IMR-90 (cell line): Measurements from ENCODE around the gene CRYGN. TPM values are rescaled to one million over a fixed set of nuclear protein-coding genes. Genes with fewer than 3 reads are reported as not detected.

Experiments
- ATAC-seq: fragments of 200-7000 bp; cut with Tn5 transposase; 2 replicates; pipeline ENCODE4 v1.9.1; 2020; ENCODE audit warnings: low read depth, mild to moderate bottlenecking, moderate library complexity
- BruUV-seq: library from RNA; stranded (reverse); fragments of 400-500 nt; replicated peaks from 2 replicates; lab custom pipeline; 2021; lab: Mats Ljungman, UMichigan
- CTCF ChIA-PET: fragments of 300-600 bp; formaldehyde crosslinking; extraction: SDS; loops from one replicate; lab custom pipeline; 2021; ENCODE audit warnings: antibody characterized with exemption; lab: Yijun Ruan, JAX
- POLR2A ChIA-PET: fragments of 300-600 bp; sonication (Branson Sonifier 250); formaldehyde crosslinking; loops from one replicate; lab custom pipeline; 2022; ENCODE audit warnings: antibody characterized with exemption; ENCODE audit not compliant: unreplicated experiment; lab: Charles Lee
- DNase-seq: peaks from one replicate; pipeline ENCODE4 v3.0.0; 2013
- H2AFZ ChIP-seq: replicated peaks from 2 replicates; pipeline ENCODE3; 2013; ENCODE audit warnings: low read length, mild to moderate bottlenecking; ENCODE audit not compliant: poor library complexity
- H2AK5ac ChIP-seq: 2 replicates; pipeline ENCODE4 v1.6.1; 2013; ENCODE audit warnings: low read depth, low read length, inconsistent platforms
- H2AK9ac ChIP-seq: replicated peaks from 2 replicates; pipeline ENCODE3; 2013; ENCODE audit warnings: mild to moderate bottlenecking, low read depth, low read length, moderate library complexity; ENCODE audit not compliant: poor library complexity
- H2BK120ac ChIP-seq: 2 replicates; pipeline ENCODE4 v1.6.1; 2013; ENCODE audit warnings: low read depth, low read length, inconsistent platforms
- H2BK15ac ChIP-seq: 3 replicates; pipeline ENCODE4 v1.6.1; 2013; ENCODE audit warnings: low read depth, low read length, inconsistent platforms
- H2BK20ac ChIP-seq: 2 replicates; pipeline ENCODE4 v1.6.1; 2013; ENCODE audit warnings: low read depth, mild to moderate bottlenecking, inconsistent platforms, low read length, moderate library complexity
- H2BK5ac ChIP-seq: 2 replicates; pipeline ENCODE4 v1.6.1; 2013; ENCODE audit warnings: mild to moderate bottlenecking, low read depth, low read length, inconsistent platforms; ENCODE audit not compliant: poor library complexity, severe bottlenecking
- H3K14ac ChIP-seq: replicated peaks from 2 replicates; pipeline ENCODE4 v1.6.1; 2013; ENCODE audit warnings: low read depth, low read length, inconsistent platforms
- H3K18ac ChIP-seq: 2 replicates; pipeline ENCODE4 v1.6.1; 2013; ENCODE audit warnings: low read depth, low read length, control low read depth
- H3K23ac ChIP-seq: 2 replicates; pipeline ENCODE4 v1.6.1; 2013; ENCODE audit warnings: low read depth, low read length, inconsistent platforms
- H3K27ac ChIP-seq: 2 replicates; pipeline ENCODE4 v1.5.1; 2013; ENCODE audit warnings: mild to moderate bottlenecking, control low read depth, low read length; ENCODE audit not compliant: insufficient read depth
- H3K27me3 ChIP-seq: 2 replicates; pipeline ENCODE4 v1.6.1; 2013; ENCODE audit warnings: low read length; ENCODE audit not compliant: control insufficient read depth, insufficient read depth
- H3K36me3 ChIP-seq: 2 replicates; pipeline ENCODE4 v1.6.1; 2013; ENCODE audit warnings: low read length, mixed read lengths; ENCODE audit not compliant: control insufficient read depth, insufficient read depth
- H3K4ac ChIP-seq: 2 replicates; pipeline ENCODE4 v1.6.1; 2013; ENCODE audit warnings: low read depth, low read length, inconsistent platforms
- H3K4me1 ChIP-seq: 2 replicates; pipeline ENCODE4 v1.6.1; 2013; ENCODE audit warnings: low read length, mixed read lengths; ENCODE audit not compliant: control insufficient read depth, insufficient read depth
- H3K4me2 ChIP-seq: 2 replicates; pipeline ENCODE4 v1.6.1; 2013; ENCODE audit warnings: low read depth, mild to moderate bottlenecking, control low read depth, low read length, moderate library complexity
- H3K4me3 ChIP-seq: 2 replicates; pipeline ENCODE4 v1.5.1; 2013; ENCODE audit warnings: low read depth, mild to moderate bottlenecking, control low read depth, low read length, moderate library complexity; ENCODE audit not compliant: insufficient read depth
- H3K56ac ChIP-seq: 2 replicates; pipeline ENCODE4 v1.6.1; 2013; ENCODE audit warnings: low read length, inconsistent platforms; ENCODE audit not compliant: insufficient read depth; ENCODE audit errors: extremely low read depth
- H3K79me1 ChIP-seq, 2 experiments: 2 replicates each; pipeline ENCODE4 v1.6.1; 2013; ENCODE audit warnings: low read length in 2 of 2, inconsistent platforms in 1 of 2, low read depth in 1 of 2
- H3K9ac ChIP-seq: 2 replicates; pipeline ENCODE4 v1.6.1; 2013; ENCODE audit warnings: low read depth, low read length, control low read depth
- H3K9me1 ChIP-seq: 2 replicates; pipeline ENCODE4 v1.6.1; 2013; ENCODE audit warnings: low read length, inconsistent platforms; ENCODE audit not compliant: insufficient read depth
- H3K9me3 ChIP-seq: 2 replicates; pipeline ENCODE4 v1.6.1; 2013; ENCODE audit warnings: low read length; ENCODE audit not compliant: control insufficient read depth, insufficient read depth
- H4K20me1 ChIP-seq: 2 replicates; pipeline ENCODE4 v1.6.1; 2013; ENCODE audit warnings: low read length, inconsistent platforms; ENCODE audit not compliant: insufficient read depth
- H4K5ac ChIP-seq: 2 replicates; pipeline ENCODE4 v1.6.1; 2013; ENCODE audit warnings: mild to moderate bottlenecking, low read depth, low read length, control low read depth
- H4K8ac ChIP-seq, 2 experiments: 2 replicates each; pipeline ENCODE4 v1.6.1; 2013; ENCODE audit warnings: low read depth in 2 of 2, low read length in 2 of 2, control low read depth in 1 of 2, inconsistent platforms in 1 of 2
- H4K91ac ChIP-seq: 2 replicates; pipeline ENCODE4 v1.6.1; 2013; ENCODE audit warnings: low read depth, low read length, inconsistent platforms; ENCODE audit not compliant: insufficient read depth
- BHLHE40 ChIP-seq: fragments of 150-350 bp; IDR thresholded peaks from 2 replicates; pipeline ENCODE4 v1.6.1; 2016; ENCODE audit warnings: mild to moderate bottlenecking, low read depth, low read length
- CEBPB ChIP-seq: IDR thresholded peaks from 2 replicates; pipeline ENCODE4 v1.6.1; 2012; ENCODE audit warnings: low read depth, low read length, improper control_type of control experiment
- CHD1 ChIP-seq: IDR thresholded peaks from 2 replicates; pipeline ENCODE4 v1.6.1; 2012; ENCODE audit warnings: low read depth, low read length, improper control_type of control experiment
- CTCF ChIP-seq: conservative IDR thresholded peaks from 2 replicates; pipeline ENCODE4 v1.5.1; 2012; ENCODE audit warnings: mild to moderate bottlenecking, low read depth, low read length, improper control_type of control experiment
- ELK1 ChIP-seq: fragments of 150-350 bp; IDR thresholded peaks from 2 replicates; pipeline ENCODE4 v1.6.1; 2016; ENCODE audit warnings: low read depth, mild to moderate bottlenecking, low read length, moderate library complexity, borderline replicate concordance
- FOS ChIP-seq: fragments of 150-350 bp; IDR thresholded peaks from 2 replicates; pipeline ENCODE4 v1.6.1; 2016; ENCODE audit warnings: low read depth, low read length
- MAFK ChIP-seq: IDR thresholded peaks from 2 replicates; pipeline ENCODE4 v1.6.1; 2012; ENCODE audit warnings: low read depth, low read length, improper control_type of control experiment
- MAZ ChIP-seq: IDR thresholded peaks from 2 replicates; pipeline ENCODE4 v1.6.1; 2012; ENCODE audit warnings: low read depth, mild to moderate bottlenecking, low read length, improper control_type of control experiment, moderate library complexity, borderline replicate concordance
- MXI1 ChIP-seq: IDR thresholded peaks from 2 replicates; pipeline ENCODE4 v1.6.1; 2012; ENCODE audit warnings: low read depth, mild to moderate bottlenecking, low read length, moderate library complexity, borderline replicate concordance
- NFE2L2 ChIP-seq: fragments of 150-350 bp; IDR thresholded peaks from 2 replicates; pipeline ENCODE4 v1.6.1; 2016; ENCODE audit warnings: low read depth, mild to moderate bottlenecking, low read length
- POLR2A ChIP-seq: IDR thresholded peaks from 2 replicates; pipeline ENCODE4 v1.6.1; 2012; ENCODE audit warnings: mild to moderate bottlenecking, low read depth, low read length
- RAD21 ChIP-seq: IDR thresholded peaks from 2 replicates; pipeline ENCODE4 v1.6.1; 2012; ENCODE audit warnings: low read length, improper control_type of control experiment
- RCOR1 ChIP-seq: IDR thresholded peaks from 2 replicates; pipeline ENCODE4 v1.6.1; 2012; ENCODE audit warnings: mild to moderate bottlenecking, low read length, improper control_type of control experiment; ENCODE audit not compliant: insufficient replicate concordance
- RFX5 ChIP-seq: IDR thresholded peaks from 2 replicates; pipeline ENCODE4 v1.8.0; 2012; ENCODE audit warnings: low read depth, mild to moderate bottlenecking, low read length, moderate library complexity
- SMC3 ChIP-seq: fragments of 150-350 bp; IDR thresholded peaks from 2 replicates; pipeline ENCODE4 v1.6.1; 2016; ENCODE audit warnings: low read depth, mild to moderate bottlenecking, antibody characterized with exemption, low read length, moderate library complexity
- USF2 ChIP-seq: fragments of 150-350 bp; IDR thresholded peaks from 2 replicates; pipeline ENCODE4 v1.6.1; 2017; ENCODE audit warnings: mild to moderate bottlenecking, antibody characterized with exemption, low read length, low read depth
- WGBS, 2 experiments: methylation state at CpG; one replicate each; pipeline versions ENCODE4 v1.1.5 to v1.1.7; 2013; ENCODE audit warnings: missing lambda C conversion rate in 2 of 2; ENCODE audit not compliant: insufficient read length in 1 of 2; ENCODE audit errors: extremely low coverage in 2 of 2; 5-methylcytosine and 5-hydroxymethylcytosine counted together
- dilution Hi-C: fragments of 300-500 bp; cut with HindIII; formaldehyde crosslinking; loops from one replicate; pipeline ENCODE4 v1.14.3; 2018; ENCODE audit warnings: low sequenced_read_pairs; ENCODE audit not compliant: unreplicated experiment
- in situ Hi-C: fragments of 300-500 bp; cut with MboI; formaldehyde crosslinking; loops from 3 replicates; pipeline ENCODE4 v1.14.3; 2019; ENCODE audit warnings: low sequenced_read_pairs, inconsistent platforms, mixed read lengths
- intact Hi-C: fragments of 100-400 bp; cut with micrococcal nuclease; formaldehyde crosslinking; loops from 2 replicates; pipeline ENCODE4 v1.10.0; 2022
- polyA plus RNA-seq, 3 experiments: library from polyadenylated mRNA; depleted of rRNA; stranded (reverse); fragments of >200 nt; gene quantifications; 2 replicates each; pipeline ENCODE4 v1.2.3, GENCODE V29; 2012; ENCODE audit warnings: low replicate concordance in 1 of 3
- total RNA-seq: library from RNA; depleted of rRNA; stranded (reverse); fragments of >200 nt; gene quantifications from 2 replicates; pipeline ENCODE4 v1.2.3, GENCODE V29; 2012

CRYGN gene
- total and polyA plus RNA-seq, 2 of the 4 experiments (the other 2 are of a cell fraction): not detected

GRCh38 chr7:151411551-151411950, 28.4 kb downstream of the CRYGN start:
- no peak overlapping the region for H2BK5ac ChIP-seq
- no peak overlapping the region for H4K8ac ChIP-seq
- no peak for DNase-seq
- no peak overlapping the region for H3K27ac ChIP-seq
- H3K14ac ChIP-seq: no peak overlapping the region
- TF ChIP-seq CTCF (no peak), USF2 (no peak), ELK1 (no peak), CEBPB (no peak), CHD1 (no peak), MXI1 (no peak), POLR2A (no peak), RCOR1 (no peak), RAD21 (no peak), MAZ (no peak), FOS (no peak), RFX5 (no peak), BHLHE40 (no peak), MAFK (no peak), NFE2L2 (no peak), SMC3 (no peak)
- no peak overlapping the region for H2BK15ac ChIP-seq
- intact Hi-C loops: no loop called here
- dilution Hi-C loops: no loop called here
- ATAC-seq: no peak
- in situ Hi-C loops: no loop called here
- no peak overlapping the region for H3K4ac ChIP-seq
- H3K9me1 ChIP-seq: 0 out of 2 replicates have a peak, but pooled peaks cover 3% of the 10 kb centered on the region
- no peak overlapping the region for H3K23ac ChIP-seq
- no peaks in the 10 kb centered on the region for H4K20me1 ChIP-seq
- H3K27me3 ChIP-seq: peaks cover 76% of the 10 kb centered on the region
- H4K91ac ChIP-seq: no peak overlapping the region
- H3K36me3 ChIP-seq: no peaks in the 10 kb centered on the region
- no peak overlapping the region for H3K4me3 ChIP-seq
- no peak overlapping the region for H3K18ac ChIP-seq
- ChIA-PET CTCF (interaction anchor here (0.6 kb wide), 1 partner anchor 69 kb away, joined by 4 read pairs; no protein-coding TSS in a partner anchor), POLR2A (interaction anchor here (0.7 kb wide), 2 partner anchors 11 to 30 kb away, joined by 5 read pairs; no protein-coding TSS in a partner anchor)
- H3K4me2 ChIP-seq: no peak overlapping the region
- no CpG with 5 or more reads among the region's 6 CpGs for WGBS, 2 experiments
- no peak overlapping the region for H2BK120ac ChIP-seq
- H2AFZ ChIP-seq: no peak overlapping the region
- no peak overlapping the region for H4K5ac ChIP-seq
- no TSS peak for BruUV-seq
- no peak overlapping the region for H3K9ac ChIP-seq
- no peaks in the 10 kb centered on the region; the same call in 1 of the 2 replicates for H3K9me3 ChIP-seq
- H3K4me1 ChIP-seq: no peaks in the 10 kb centered on the region; the same call in 1 of the 2 replicates
- no peak overlapping the region for H2AK5ac ChIP-seq
- no peaks in the 10 kb centered on the region for H3K79me1 ChIP-seq
- H2BK20ac ChIP-seq: no peak overlapping the region
- H3K56ac ChIP-seq: no peak overlapping the region
- H2AK9ac ChIP-seq: no peak overlapping the region
